Dendritic cell treated with granulocyte-macrophage colony-stimulating factor and Interleukin-4, amounts not matched to agents 40 ng/mL and 50 ng/mL, for 4 days (primary cell): Measurements from ENCODE around the gene HLCS.
"Not testable (repeated sequence)": the region's sequence is repeated elsewhere in the genome, so short reads cannot be mapped to it uniquely, and the experiment has no call there.

ENCODE experiments used
- H3K27ac Mint-ChIP-seq: one replicate; pipeline ENCODE4 v1.8.0; 2022; ENCODE audit warnings: mild to moderate bottlenecking, mixed read lengths
- H3K27me3 Mint-ChIP-seq: one replicate; pipeline ENCODE4 v1.8.0; 2022; ENCODE audit warnings: mild to moderate bottlenecking, mixed read lengths
- H3K36me3 Mint-ChIP-seq: one replicate; pipeline ENCODE4 v1.8.0; 2022; ENCODE audit warnings: low read depth, mixed read lengths
- H3K4me1 Mint-ChIP-seq: one replicate; pipeline ENCODE4 v1.8.0; 2022; ENCODE audit warnings: low read depth, mixed read lengths
- H3K4me3 Mint-ChIP-seq: one replicate; pipeline ENCODE4 v1.8.0; 2022; ENCODE audit warnings: mild to moderate bottlenecking, moderate library complexity, mixed read lengths
- H3K9me3 Mint-ChIP-seq: one replicate; pipeline ENCODE4 v1.8.0; 2022; ENCODE audit warnings: mixed read lengths
- intact Hi-C: fragments of 100-400 bp; cut with micrococcal nuclease; formaldehyde crosslinking; loops from one replicate; pipeline ENCODE4 v1.15.0; 2022

The HLCS gene

DNA sequence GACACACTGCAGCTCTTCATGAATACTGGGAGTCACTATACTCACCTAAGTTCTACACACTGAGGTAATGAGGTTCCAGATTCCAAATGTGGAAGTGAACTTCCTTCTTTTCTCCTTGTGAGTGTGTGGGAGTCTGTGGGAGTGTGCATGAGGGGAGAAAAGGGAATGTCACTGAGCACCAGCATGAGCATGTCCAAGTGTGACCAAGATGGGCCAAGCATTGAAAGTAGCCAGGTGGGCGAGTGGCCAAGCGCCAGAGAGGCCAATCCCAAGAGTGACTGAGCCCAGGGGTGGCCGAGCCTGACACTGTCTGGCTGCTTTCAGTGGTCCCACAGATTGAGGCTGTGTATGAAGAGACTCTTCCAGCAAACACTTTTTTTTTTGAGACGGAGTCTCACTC lies 132.3 kb downstream of the HLCS start:
- Mint-ChIP-seq H3K4me1 (peaks cover 10% of the 10 kb centered on the region), H3K27me3 (no peaks in the 10 kb centered on the region), H3K9me3 (no peaks in the 10 kb centered on the region), H3K27ac (no peak overlapping the region), H3K36me3 (no peaks in the 10 kb centered on the region), H3K4me3 (no peak overlapping the region)
- intact Hi-C loops, result no loop called here

GRCh38 chr21:36830100-36830499 lies 136.4 kb downstream of the HLCS start:
- no peak overlapping the region for H3K4me3 Mint-ChIP-seq
- no peaks in the 10 kb centered on the region for H3K36me3 Mint-ChIP-seq
- H3K4me1 Mint-ChIP-seq, result peaks cover 5% of the 10 kb centered on the region
- H3K9me3 Mint-ChIP-seq, result no peaks in the 10 kb centered on the region
- intact Hi-C loops, result no loop called here
- no peak overlapping the region for H3K27ac Mint-ChIP-seq
- no peaks in the 10 kb centered on the region for H3K27me3 Mint-ChIP-seq

DNA sequence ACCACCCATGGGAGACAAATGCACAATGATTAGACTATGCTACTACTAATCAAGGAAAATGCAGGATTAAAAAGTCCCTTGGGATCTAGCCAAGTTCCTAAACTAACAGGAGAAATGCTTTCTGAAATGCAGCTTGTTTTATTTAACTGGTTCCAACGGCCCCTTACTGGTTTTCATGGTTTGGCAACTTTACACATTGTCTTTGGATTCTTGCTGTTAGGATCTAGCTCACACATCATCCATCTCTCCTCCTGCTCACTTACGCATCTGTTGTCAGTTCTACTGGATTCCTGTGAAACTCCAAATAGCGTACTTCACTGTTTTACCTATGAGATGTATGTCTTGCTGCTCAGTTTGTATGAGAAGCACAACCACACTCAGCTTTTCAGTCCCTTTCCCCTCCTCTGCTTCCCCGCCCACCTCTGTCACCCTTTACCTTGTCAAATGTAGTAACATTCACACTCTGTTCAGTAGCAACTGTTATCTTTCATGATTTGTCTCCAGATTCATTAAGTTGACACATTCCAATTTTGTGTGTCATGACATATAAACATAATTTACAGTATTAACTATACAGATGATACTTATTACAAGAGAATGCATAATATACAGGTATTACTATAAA lies 137.5 kb downstream of the HLCS start:
- H3K9me3 Mint-ChIP-seq, result no peaks in the 10 kb centered on the region
- intact Hi-C loops, result no loop called here
- no peaks in the 10 kb centered on the region for H3K27me3 Mint-ChIP-seq
- H3K4me3 Mint-ChIP-seq, result no peak overlapping the region
- H3K36me3 Mint-ChIP-seq, result no peaks in the 10 kb centered on the region
- H3K4me1 Mint-ChIP-seq, result peaks cover 9% of the 10 kb centered on the region
- H3K27ac Mint-ChIP-seq, result no peak overlapping the region

DNA sequence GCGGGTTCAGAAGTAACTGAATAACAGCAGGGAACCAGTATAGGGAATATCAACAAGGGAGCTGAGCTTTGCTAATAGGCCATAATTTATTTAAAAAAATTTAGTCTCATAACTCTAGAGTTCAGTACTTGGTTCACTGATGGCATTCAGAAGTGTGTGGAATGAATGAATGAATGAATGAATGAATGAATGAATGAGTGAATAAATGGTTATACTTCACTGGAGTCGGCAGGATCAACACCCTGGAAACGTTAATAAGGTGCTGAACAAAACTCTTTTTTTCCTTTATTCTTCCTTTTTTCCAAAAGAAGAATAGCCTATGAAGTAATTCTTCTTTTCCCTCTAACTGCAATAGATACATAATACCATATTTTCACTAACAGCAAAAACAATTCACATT lies 138.3 kb downstream of the HLCS start:
- Mint-ChIP-seq H3K4me3 (no peak overlapping the region), H3K27ac (no peak overlapping the region), H3K36me3 (no peaks in the 10 kb centered on the region), H3K4me1 (peaks cover 9% of the 10 kb centered on the region), H3K9me3 (no peaks in the 10 kb centered on the region), H3K27me3 (no peaks in the 10 kb centered on the region)
- intact Hi-C loops, result no loop called here

GRCh38 chr21:36825658-36826057 lies 140.8 kb downstream of the HLCS start:
- Mint-ChIP-seq H3K4me1 (peaks cover 9% of the 10 kb centered on the region), H3K9me3 (no peaks in the 10 kb centered on the region), H3K27ac (no peak overlapping the region), H3K27me3 (no peaks in the 10 kb centered on the region), H3K4me3 (no peak overlapping the region), H3K36me3 (peaks cover 6% of the 10 kb centered on the region)
- intact Hi-C loops, result no loop called here

- intact Hi-C loops, result no loop called here
- Mint-ChIP-seq H3K4me3 (no peak overlapping the region), H3K27me3 (no peaks in the 10 kb centered on the region), H3K27ac (no peak overlapping the region), H3K36me3 (peaks cover 6% of the 10 kb centered on the region), H3K9me3 (no peaks in the 10 kb centered on the region), H3K4me1 (peaks cover 9% of the 10 kb centered on the region)
These were observed 145.5 kb downstream of the HLCS start for GRCh38 chr21:36821032-36821299.

DNA sequence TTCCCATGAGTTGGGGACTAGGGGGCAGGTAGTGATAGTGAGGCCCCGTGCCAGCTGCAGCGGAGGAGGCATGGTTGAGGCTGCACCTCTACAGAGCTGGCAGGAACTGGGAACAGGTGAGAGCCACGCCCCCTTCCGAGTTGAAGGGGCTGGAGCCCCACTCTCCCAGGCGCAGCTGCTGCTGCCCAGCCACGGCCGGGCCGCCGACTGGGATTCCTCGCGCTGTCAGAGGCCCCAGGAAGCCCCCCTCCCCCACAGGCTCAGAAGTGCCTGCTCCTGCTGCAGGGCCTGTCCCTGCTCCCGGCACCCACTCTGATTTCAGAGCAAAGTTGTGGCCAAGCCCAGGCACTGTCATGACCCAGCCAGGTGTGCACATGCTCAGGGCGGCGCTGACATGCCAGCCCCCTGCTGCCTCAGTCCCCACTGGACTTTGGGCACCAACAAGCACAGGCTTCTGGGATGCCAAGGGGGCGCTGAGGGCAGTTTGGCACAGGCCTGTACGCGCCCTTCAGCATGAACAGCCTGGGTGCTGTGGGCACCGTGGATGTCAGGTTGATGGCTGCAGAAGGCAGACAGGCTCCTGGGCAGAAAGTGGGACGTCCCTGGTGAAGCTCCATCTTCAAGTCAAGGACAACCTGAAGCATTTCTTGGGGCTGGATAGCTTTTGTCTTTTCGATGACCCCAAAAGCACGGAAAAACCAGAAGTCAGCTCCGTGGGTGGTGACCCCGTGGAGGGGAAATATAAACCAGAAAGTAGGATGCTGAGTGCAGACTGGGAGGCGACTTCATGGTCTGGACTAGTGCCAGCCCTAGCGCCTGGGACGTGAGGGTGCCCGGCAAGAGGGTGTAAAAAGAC lies 146.1 kb downstream of the HLCS start:
- Mint-ChIP-seq H3K4me1 (peaks cover 9% of the 10 kb centered on the region), H3K4me3 (no peak overlapping the region), H3K36me3 (peaks cover 6% of the 10 kb centered on the region), H3K9me3 (no peaks in the 10 kb centered on the region), H3K27me3 (no peaks in the 10 kb centered on the region), H3K27ac (no peak overlapping the region)
- intact Hi-C loops, result no loop called here

DNA sequence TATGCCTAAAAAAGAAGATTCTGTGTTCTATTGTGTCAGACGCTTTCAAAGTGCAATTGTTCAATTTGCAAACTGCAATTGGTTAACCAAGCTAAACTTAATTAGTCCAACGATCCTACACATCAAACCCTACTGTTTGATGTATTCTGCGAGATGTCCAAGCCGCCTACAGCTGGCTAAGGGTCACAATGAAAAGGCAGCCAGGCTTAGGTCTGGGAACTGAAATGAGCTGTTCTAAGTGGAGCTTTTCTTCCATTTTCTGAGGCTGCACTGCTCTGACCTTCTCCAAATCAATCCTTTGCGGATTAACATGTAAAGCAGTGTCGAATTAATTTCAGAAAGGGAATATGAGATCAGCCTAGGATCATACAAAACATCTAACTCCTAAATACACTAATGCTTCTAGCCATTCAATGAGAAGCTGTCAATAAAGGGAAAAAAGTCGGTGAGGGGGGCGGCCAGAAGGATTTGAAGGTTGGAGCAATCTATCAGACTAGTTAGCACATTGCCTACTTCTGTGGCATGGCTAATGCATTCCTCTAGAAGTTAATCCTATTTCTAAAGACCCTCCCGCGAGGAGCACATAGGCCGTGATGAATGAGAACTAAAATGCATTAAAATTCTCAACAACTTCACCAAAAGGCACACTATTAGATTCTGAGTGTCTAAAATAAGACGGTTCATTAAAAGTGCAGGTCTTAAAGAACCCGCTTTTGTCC lies 148.6 kb downstream of the HLCS start:
- no peak overlapping the region for H3K4me3 Mint-ChIP-seq
- no peaks in the 10 kb centered on the region for H3K4me1 Mint-ChIP-seq
- intact Hi-C loops, result no loop called here
- no peaks in the 10 kb centered on the region for H3K27me3 Mint-ChIP-seq
- no peak overlapping the region for H3K27ac Mint-ChIP-seq
- H3K36me3 Mint-ChIP-seq, result peaks cover 6% of the 10 kb centered on the region
- no peaks in the 10 kb centered on the region for H3K9me3 Mint-ChIP-seq

DNA sequence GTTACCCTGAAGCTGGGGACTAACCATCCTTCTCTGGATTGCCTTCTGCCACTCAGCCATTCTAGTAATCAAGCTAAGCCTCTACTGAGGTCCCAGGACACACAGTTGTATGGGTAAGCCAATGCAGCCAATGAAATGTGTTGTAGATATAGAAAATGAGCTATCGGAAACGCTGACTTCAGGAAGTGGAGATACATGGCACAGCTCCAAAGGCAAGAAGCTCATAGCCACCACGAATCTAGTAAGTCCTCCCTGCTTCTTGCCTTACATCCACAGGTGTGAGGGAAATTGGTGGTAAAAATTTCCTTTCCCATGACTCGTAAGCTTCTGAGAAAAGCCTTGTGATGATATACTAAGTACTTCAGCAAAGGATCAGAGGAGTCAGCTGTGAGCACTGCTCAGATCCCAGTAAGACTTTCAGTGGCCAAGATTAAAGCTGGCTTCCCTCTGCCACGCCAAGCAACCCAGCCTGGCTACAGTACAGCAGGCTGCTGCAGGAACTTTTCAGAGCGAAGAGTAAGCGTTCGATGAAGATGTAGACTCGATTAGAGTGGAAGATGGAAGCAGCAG lies 149.8 kb downstream of the HLCS start:
- intact Hi-C loops, result no loop called here
- H3K27ac Mint-ChIP-seq, result no peak overlapping the region
- no peaks in the 10 kb centered on the region for H3K27me3 Mint-ChIP-seq
- no peaks in the 10 kb centered on the region for H3K4me1 Mint-ChIP-seq
- no peak overlapping the region for H3K4me3 Mint-ChIP-seq
- peaks cover 3% of the 10 kb centered on the region for H3K36me3 Mint-ChIP-seq
- H3K9me3 Mint-ChIP-seq, result no peaks in the 10 kb centered on the region

- H3K4me1 Mint-ChIP-seq, H3K9me3 Mint-ChIP-seq, H3K27me3 Mint-ChIP-seq, H3K36me3 Mint-ChIP-seq, H3K27ac Mint-ChIP-seq, intact Hi-C loops, H3K4me3 Mint-ChIP-seq: not testable (repeated sequence)
These were observed 150.4 kb downstream of the HLCS start for GRCh38 chr21:36816026-36816425.

- H3K36me3 Mint-ChIP-seq, result no peaks in the 10 kb centered on the region
- H3K9me3 Mint-ChIP-seq, result no peaks in the 10 kb centered on the region
- H3K4me3 Mint-ChIP-seq, result no peak overlapping the region
- no peaks in the 10 kb centered on the region for H3K27me3 Mint-ChIP-seq
- H3K27ac Mint-ChIP-seq, result no peak overlapping the region
- intact Hi-C loops, result no loop called here
- no peaks in the 10 kb centered on the region for H3K4me1 Mint-ChIP-seq
These were observed 151.2 kb downstream of the HLCS start for GRCh38 chr21:36815284-36815683.

GRCh38 chr21:36813052-36813451 lies 153.4 kb downstream of the HLCS start:
- Mint-ChIP-seq H3K36me3 (no peaks in the 10 kb centered on the region), H3K27me3 (no peaks in the 10 kb centered on the region), H3K27ac (no peak overlapping the region), H3K9me3 (no peaks in the 10 kb centered on the region), H3K4me1 (no peaks in the 10 kb centered on the region), H3K4me3 (no peak overlapping the region)
- intact Hi-C loops, result no loop called here

DNA sequence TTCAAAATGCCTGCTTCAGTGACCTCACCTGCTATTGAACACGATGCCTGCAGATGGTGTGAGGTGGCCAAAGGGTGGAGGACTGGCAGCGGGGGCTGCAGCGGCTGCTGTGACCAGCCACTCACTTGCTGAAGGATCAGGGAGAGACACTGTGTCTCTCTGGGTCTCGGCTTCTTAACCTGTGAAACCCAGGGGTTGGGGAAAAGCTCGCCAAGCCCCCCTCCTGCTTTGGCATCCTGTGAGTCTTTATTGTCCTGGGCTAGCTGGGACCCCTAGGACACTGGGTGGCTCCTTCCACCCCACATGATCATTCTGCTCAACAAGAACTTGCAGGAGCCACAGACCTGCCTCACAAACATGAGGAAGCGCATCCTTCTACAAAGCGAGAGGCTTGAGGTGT lies 154.7 kb downstream of the HLCS start:
- intact Hi-C loops, result no loop called here
- no peaks in the 10 kb centered on the region for H3K36me3 Mint-ChIP-seq
- H3K27me3 Mint-ChIP-seq, result no peaks in the 10 kb centered on the region

DNA sequence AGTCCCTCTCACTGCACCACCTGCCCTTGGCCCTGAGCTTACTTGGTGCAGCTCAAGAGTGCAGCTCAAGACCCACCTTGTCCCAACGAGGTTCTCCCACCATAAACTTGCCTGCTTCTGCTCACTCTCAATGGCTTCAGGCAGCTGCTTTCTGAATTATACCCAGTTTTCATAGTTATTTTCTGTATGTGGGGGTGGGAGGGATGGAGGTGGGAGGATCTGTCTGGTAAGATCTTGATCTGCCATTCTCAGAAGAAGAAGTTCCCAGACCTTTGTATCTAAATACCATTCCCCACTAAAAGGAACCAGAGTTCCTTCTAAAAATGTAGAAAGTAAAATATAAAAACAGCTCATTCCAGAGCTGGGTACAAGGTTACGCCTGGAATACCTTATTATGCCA lies 156.0 kb downstream of the HLCS start:
- Mint-ChIP-seq H3K4me1 (no peaks in the 10 kb centered on the region), H3K9me3 (no peaks in the 10 kb centered on the region), H3K36me3 (no peaks in the 10 kb centered on the region), H3K27ac (no peak overlapping the region), H3K4me3 (no peak overlapping the region), H3K27me3 (no peaks in the 10 kb centered on the region)
- intact Hi-C loops, result no loop called here

More for the DNA sequence above, 154.7 kb downstream of the HLCS start:
- Mint-ChIP-seq H3K9me3 (no peaks in the 10 kb centered on the region), H3K4me3 (no peak overlapping the region), H3K27ac (no peak overlapping the region), H3K4me1 (no peaks in the 10 kb centered on the region)
